HFFc6 (cell line): Measurements from ENCODE around the gene SMIM23. TPM values are rescaled to one million over a fixed set of nuclear protein-coding genes. Genes with fewer than 3 reads are reported as not detected.

Source experiments
- DNase-seq: peaks from one replicate; pipeline ENCODE4 v3.0.0-alpha.2; 2018
- H3K27ac Mint-ChIP-seq: 2 replicates; pipeline ENCODE4 v1.8.0; 2020; ENCODE audit warnings: mild to moderate bottlenecking, mixed read lengths
- H3K27me3 Mint-ChIP-seq: 2 replicates; pipeline ENCODE4 v1.8.0; 2021; ENCODE audit warnings: mild to moderate bottlenecking, moderate library complexity, mixed read lengths; ENCODE audit not compliant: insufficient read depth
- H3K36me3 Mint-ChIP-seq: 2 replicates; pipeline ENCODE4 v1.8.0; 2021; ENCODE audit warnings: low read depth, mixed read lengths
- H3K4me1 Mint-ChIP-seq: 2 replicates; pipeline ENCODE4 v1.8.0; 2020; ENCODE audit warnings: low read depth, mixed read lengths
- H3K4me3 Mint-ChIP-seq: 2 replicates; pipeline ENCODE4 v1.8.0; 2020; ENCODE audit warnings: mild to moderate bottlenecking, moderate library complexity, mixed read lengths
- H3K9me3 Mint-ChIP-seq: 2 replicates; pipeline ENCODE4 v1.8.0; 2020; ENCODE audit warnings: mild to moderate bottlenecking, mixed read lengths
- CTCF ChIP-seq: fragments of 200-600 bp; sonication (generic); IDR thresholded peaks from 2 replicates; pipeline ENCODE4 v1.5.0; 2021; ENCODE audit warnings: antibody characterized with exemption, mild to moderate bottlenecking
- total RNA-seq, 6 experiments: library from RNA; stranded (reverse); fragmentation: NEBNext Ultra II Directional; extraction: Animal tissue kit (Norgen Biotek cat#: 25700); gene quantifications; 2 replicates in 1 of 6; 3 replicates in 5 of 6; pipeline ENCODE4 v1.2.3, GENCODE V29; 2021

Gene SMIM23
- total RNA-seq, 6 experiments from 2014 or later, result not detected

DNA sequence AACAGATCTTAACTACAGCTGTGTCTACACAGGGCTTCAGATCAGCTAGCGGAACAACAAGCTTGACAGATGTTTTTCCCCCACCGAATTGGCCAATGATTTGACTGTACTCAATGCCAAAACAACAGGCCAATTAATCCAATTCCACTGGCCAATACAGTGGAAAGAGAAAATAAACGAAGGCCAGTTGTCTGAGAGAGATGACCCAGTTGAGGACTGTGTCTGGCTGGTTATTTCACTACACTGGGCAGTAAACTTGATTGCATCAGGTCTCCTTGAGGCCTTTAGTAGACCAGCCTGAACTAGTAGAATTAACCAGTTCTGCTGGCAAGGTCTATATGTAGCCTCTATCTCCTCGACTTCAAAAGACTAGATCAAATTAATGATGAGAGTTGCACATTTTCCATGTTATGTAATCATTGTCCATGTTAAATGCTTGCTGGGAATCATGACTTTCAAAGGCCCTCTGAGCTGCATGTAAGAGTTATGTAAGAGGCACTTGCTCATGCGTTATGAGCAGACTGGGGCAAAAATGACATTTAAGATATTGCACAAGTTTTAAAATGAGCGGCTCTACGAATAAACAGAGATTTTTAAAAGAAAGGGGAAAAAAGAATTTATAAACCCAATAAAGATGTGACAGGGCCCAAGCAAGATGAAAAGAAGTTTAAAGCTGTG lies 28.3 kb downstream of the SMIM23 start:
- no peak overlapping the region for H3K27ac Mint-ChIP-seq
- DNase-seq, result no peak
- peaks cover 6% of the 10 kb centered on the region; the same call in 1 of the 2 replicates for H3K9me3 Mint-ChIP-seq
- TF ChIP-seq CTCF, result no peak
- H3K27me3 Mint-ChIP-seq, result peaks cover 39% of the 10 kb centered on the region
- no peaks in the 10 kb centered on the region for H3K36me3 Mint-ChIP-seq
- peaks cover 3% of the 10 kb centered on the region for H3K4me1 Mint-ChIP-seq
- H3K4me3 Mint-ChIP-seq, result no peak overlapping the region

GRCh38 chr5:171816666-171817065 lies 31.0 kb downstream of the SMIM23 start:
- Mint-ChIP-seq H3K27me3 (peaks cover 44% of the 10 kb centered on the region), H3K4me3 (no peak overlapping the region), H3K4me1 (no peaks in the 10 kb centered on the region), H3K9me3 (peaks cover 6% of the 10 kb centered on the region; the same call in 1 of the 2 replicates), H3K27ac (no peak overlapping the region), H3K36me3 (no peaks in the 10 kb centered on the region)
- DNase-seq, result no peak
- TF ChIP-seq CTCF, result no peak

GRCh38 chr5:171820561-171820960 lies 34.9 kb downstream of the SMIM23 start:
- Mint-ChIP-seq H3K9me3 (peaks cover 4% of the 10 kb centered on the region; the same call in 1 of the 2 replicates), H3K36me3 (no peaks in the 10 kb centered on the region), H3K4me1 (no peaks in the 10 kb centered on the region), H3K27ac (no peak overlapping the region), H3K4me3 (no peak overlapping the region), H3K27me3 (peaks cover 24% of the 10 kb centered on the region)
- TF ChIP-seq CTCF, result no peak
- no peak for DNase-seq

GRCh38 chr5:171821286-171821685 lies 35.7 kb downstream of the SMIM23 start:
- no peak overlapping the region for H3K4me3 Mint-ChIP-seq
- no peaks in the 10 kb centered on the region for H3K36me3 Mint-ChIP-seq
- no peak for TF ChIP-seq CTCF
- no peak for DNase-seq
- no peak overlapping the region for H3K27ac Mint-ChIP-seq
- peaks cover 4% of the 10 kb centered on the region; the same call in 1 of the 2 replicates for H3K9me3 Mint-ChIP-seq
- H3K4me1 Mint-ChIP-seq, result no peaks in the 10 kb centered on the region
- H3K27me3 Mint-ChIP-seq, result peaks cover 21% of the 10 kb centered on the region

GRCh38 chr5:171823269-171823668 lies 37.7 kb downstream of the SMIM23 start:
- no peak for DNase-seq
- H3K36me3 Mint-ChIP-seq, result no peaks in the 10 kb centered on the region
- TF ChIP-seq CTCF, result no peak
- no peaks in the 10 kb centered on the region for H3K4me1 Mint-ChIP-seq
- H3K9me3 Mint-ChIP-seq, result peaks cover 4% of the 10 kb centered on the region; the same call in 1 of the 2 replicates
- peaks cover 11% of the 10 kb centered on the region for H3K27me3 Mint-ChIP-seq
- H3K4me3 Mint-ChIP-seq, result no peak overlapping the region
- no peak overlapping the region for H3K27ac Mint-ChIP-seq
